Activated CD4-positive, alpha-beta T cell treated with anti-CD3 and anti-CD28 coated beads for 36 hours (primary cell): Measurements from ENCODE around the gene REC8. TPM values are rescaled to one million over a fixed set of nuclear protein-coding genes. Genes with fewer than 3 reads are reported as not detected.

Experiments
- ATAC-seq: fragments of 200-7000 bp; cut with Tn5 transposase; one replicate; pipeline ENCODE4 v1.10.0; 2021; ENCODE audit warnings: mild to moderate bottlenecking, moderate library complexity
- CTCF ChIA-PET: fragments of 350-600 bp; sonication (Branson Sonifier 250); formaldehyde crosslinking; loops from one replicate; lab custom pipeline; 2021; ENCODE audit warnings: antibody characterized with exemption; lab: Charles Lee
- POLR2A ChIA-PET: fragments of 350-600 bp; sonication (Branson Sonifier 250); formaldehyde crosslinking; loops from one replicate; lab custom pipeline; 2021; ENCODE audit warnings: antibody characterized with exemption, inconsistent platforms; lab: Charles Lee
- DNase-seq: peaks from one replicate; pipeline ENCODE4 v3.0.0-alpha.2; 2020
- H3K27ac Mint-ChIP-seq: one replicate; pipeline ENCODE4 v1.8.0; 2021; ENCODE audit warnings: mixed read lengths
- H3K27me3 Mint-ChIP-seq: one replicate; pipeline ENCODE4 v1.8.0; 2021; ENCODE audit warnings: mixed read lengths
- H3K36me3 Mint-ChIP-seq: one replicate; pipeline ENCODE4 v1.8.0; 2021; ENCODE audit warnings: low read depth, mixed read lengths
- H3K4me1 Mint-ChIP-seq: one replicate; pipeline ENCODE4 v1.8.0; 2021; ENCODE audit warnings: mixed read lengths
- H3K4me3 Mint-ChIP-seq: one replicate; pipeline ENCODE4 v1.8.0; 2021; ENCODE audit warnings: mild to moderate bottlenecking, moderate library complexity, mixed read lengths
- H3K9me3 Mint-ChIP-seq: one replicate; pipeline ENCODE4 v1.8.0; 2021; ENCODE audit warnings: low read depth, mixed read lengths
- intact Hi-C, 2 experiments: fragments of 100-400 bp; cut with DNase I in 1 of 2; cut with micrococcal nuclease in 1 of 2; formaldehyde crosslinking; loops; one replicate each; pipeline versions ENCODE4 v1.14.2 to v1.15.1; 2022 to 2024; cut with DNase I, micrococcal nuclease
- total RNA-seq, 2 experiments: library from RNA; stranded (reverse); gene quantifications; one replicate each; pipeline ENCODE4 v1.2.3, GENCODE V29; 2021

REC8 gene
- total RNA-seq, 2 experiments from 2014 or later: 25.6 to 27.7 TPM

DNA sequence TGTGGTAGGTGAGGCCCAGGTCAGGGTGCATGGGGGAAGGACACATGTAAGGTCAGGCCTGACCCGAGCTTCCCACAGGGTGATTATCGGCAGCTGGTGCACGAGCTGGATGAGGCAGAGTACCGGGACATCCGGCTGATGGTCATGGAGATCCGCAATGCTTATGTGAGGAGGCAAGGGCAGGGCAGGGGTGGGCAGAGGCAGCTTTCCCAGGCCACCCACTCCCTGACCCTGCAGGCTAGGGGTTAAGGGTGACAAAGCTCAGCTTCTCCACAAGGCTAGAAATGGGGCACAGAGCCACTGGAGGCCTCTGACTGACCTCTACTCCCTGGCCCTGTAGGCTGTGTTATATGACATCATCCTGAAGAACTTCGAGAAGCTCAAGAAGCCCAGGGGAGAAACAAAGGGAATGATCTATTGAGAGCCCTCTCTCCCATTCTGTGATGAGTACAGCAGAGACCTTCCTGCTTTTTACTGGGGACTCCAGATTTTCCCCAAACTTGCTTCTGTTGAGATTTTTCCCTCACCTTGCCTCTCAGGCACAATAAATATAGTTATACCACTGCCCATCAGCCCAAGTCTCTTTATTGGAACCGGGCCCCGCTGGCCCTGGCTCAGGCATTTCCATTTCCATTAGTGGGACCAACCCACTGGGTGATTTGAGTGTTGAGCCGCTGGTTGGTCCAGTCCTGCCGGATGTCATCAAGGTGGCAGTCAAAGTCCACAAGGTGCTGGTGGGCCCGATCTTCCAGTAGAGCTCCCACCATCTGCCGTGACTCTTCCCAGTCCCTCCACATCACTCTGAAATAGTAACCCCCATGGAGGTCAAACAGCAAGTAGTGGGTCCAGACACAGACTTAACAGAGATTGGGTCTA lies 33.2 kb upstream of the REC8 start:
- peaks cover 62% of the 10 kb centered on the region for H3K36me3 Mint-ChIP-seq
- ChIA-PET CTCF (interaction anchor here (0.7 to 2.5 kb wide), 5 partner anchors 8 to 36 kb away, joined by 3 to 14 read pairs (median 5); partner anchors contain the start of genes IRF9, PSME2 and RNF31), POLR2A (interaction anchor here (0.7 to 1.1 kb wide), 2 partner anchors 8 to 46 kb away, joined by 3 read pairs; partner anchors contain the start of gene RNF31)
- H3K4me1 Mint-ChIP-seq: peaks cover 52% of the 10 kb centered on the region
- no peaks in the 10 kb centered on the region for H3K9me3 Mint-ChIP-seq
- peak overlapping the region; percentile 78 for H3K27ac Mint-ChIP-seq
- no peaks in the 10 kb centered on the region for H3K27me3 Mint-ChIP-seq
- intact Hi-C loops: loop anchor here in 1 of 2 experiments (5.0 kb wide), 1 partner anchor 294 kb away; no protein-coding TSS in a partner anchor
- ATAC-seq (no peak), DNase-seq (no peak)
- H3K4me3 Mint-ChIP-seq: peak overlapping the region; percentile 88

DNA sequence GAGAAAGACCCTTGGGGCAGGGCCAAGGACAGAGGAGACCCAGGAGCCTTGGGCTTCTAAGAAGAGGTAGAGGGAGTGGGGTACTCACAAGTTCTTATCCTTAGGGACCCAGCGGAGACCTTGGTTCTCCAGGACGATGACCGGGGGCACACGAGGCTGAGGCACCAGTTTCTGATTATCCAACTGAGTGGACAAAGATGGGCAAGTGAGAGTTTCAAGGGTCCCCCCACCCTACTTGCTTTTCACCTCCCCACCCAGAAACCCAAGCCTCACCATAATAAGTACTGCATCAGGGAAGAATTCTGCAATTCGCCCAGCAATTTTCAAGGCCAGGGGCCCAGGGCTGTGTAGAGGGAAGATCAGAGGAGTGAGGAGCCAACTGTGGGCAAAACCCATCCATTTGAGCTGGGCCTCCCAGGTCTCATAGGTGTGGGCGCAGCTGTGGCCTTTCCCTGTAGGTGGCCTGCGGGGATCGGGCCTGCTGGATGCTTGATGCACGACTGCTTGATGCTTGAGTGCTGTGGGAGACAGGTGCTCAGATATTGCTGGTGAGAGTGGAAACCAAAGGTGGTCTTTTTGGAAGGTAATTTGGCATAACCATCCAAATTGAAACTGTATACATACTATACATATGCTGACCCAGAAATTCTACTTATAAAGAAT lies 32.5 kb upstream of the REC8 start:
- peak overlapping the region; percentile 78 for H3K27ac Mint-ChIP-seq
- peak overlapping the region; percentile 88 for H3K4me3 Mint-ChIP-seq
- intact Hi-C loops: loop anchor here in 1 of 2 experiments (5.0 kb wide), 1 partner anchor 293 kb away; no protein-coding TSS in a partner anchor
- ATAC-seq (no peak), DNase-seq (peak; percentile 61)
- H3K4me1 Mint-ChIP-seq: peaks cover 59% of the 10 kb centered on the region
- H3K9me3 Mint-ChIP-seq: no peaks in the 10 kb centered on the region
- peaks cover 67% of the 10 kb centered on the region for H3K36me3 Mint-ChIP-seq
- ChIA-PET POLR2A (interaction anchor here (1.1 kb wide), 2 partner anchors 8 to 25 kb away, joined by 3 to 4 read pairs; partner anchors contain the start of genes DCAF11, NRL and RNF31), CTCF (interaction anchor here (0.7 to 2.5 kb wide), 3 partner anchors 31 to 36 kb away, joined by 3 to 9 read pairs (median 4); no protein-coding TSS in a partner anchor)
- H3K27me3 Mint-ChIP-seq: no peaks in the 10 kb centered on the region

DNA sequence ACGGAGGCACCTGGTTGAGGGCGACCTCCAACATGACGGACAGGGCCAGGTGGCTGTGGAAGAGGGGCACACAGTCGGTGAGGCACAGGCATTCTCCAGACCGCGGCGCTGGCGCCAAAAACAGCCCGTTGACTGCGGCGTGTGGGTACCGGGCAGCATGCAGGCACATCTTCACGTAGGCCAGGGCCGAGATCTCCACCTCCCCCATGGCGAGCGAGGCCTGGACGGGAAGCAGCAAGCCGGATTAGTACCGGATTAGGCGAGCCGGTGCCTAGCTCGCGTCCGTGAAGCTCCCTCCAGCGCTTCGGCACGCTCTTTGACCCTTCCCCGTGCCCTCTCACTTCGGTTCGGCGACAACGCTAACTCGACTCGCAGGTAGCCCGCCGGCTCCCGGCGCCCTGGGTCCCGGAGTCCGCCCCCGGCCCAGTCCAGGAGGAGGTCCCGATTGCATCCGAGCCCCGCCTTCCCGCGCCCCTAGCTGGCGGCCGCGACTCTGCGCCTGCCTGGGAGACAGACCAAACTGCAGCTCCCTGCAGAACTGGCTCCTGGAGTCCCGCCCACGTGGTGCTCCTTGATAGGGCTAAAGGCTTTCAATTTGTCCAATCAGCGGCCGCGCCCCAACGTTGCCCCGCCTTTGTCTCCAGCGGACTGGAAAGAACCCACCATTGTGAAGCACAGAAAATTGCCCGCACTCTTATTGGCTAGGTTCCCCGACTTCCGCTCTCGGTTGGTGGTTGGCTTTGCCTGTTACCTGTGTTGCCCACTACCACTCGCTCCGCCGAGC lies 30.6 kb upstream of the REC8 start, which contains the start of gene EMC9:
Gene EMC9, minus strand, starts transcription at position 495 of the 784 bp plus-strand sequence. Its CDS starts 287 bp downstream, at position 208.
- Mint-ChIP-seq H3K9me3 (no peaks in the 10 kb centered on the region), H3K4me1 (peaks cover 66% of the 10 kb centered on the region), H3K4me3 (peak within 1 kb of the TSS; percentile 88), H3K27me3 (no peaks in the 10 kb centered on the region), H3K27ac (peak within 1 kb of the TSS; percentile 97), H3K36me3 (peaks cover 84% of the 10 kb centered on the region)
- POLR2A ChIA-PET: interaction anchor here (0.6 to 1.9 kb wide), 14 partner anchors 10 to 289 kb away, joined by 3 to 19 read pairs (median 5); partner anchors contain the start of genes CHMP4A, DCAF11, IRF9 and KHNYN
- CTCF ChIA-PET: interaction anchor here (0.5 to 1.6 kb wide), 9 partner anchors 20 to 167 kb away, joined by 3 to 15 read pairs (median 3); partner anchors contain the start of genes CIDEB, DCAF11, IRF9 and NRL
- peak; percentile 87 for ATAC-seq
- DNase-seq: peak; percentile 100
- intact Hi-C loops: loop anchor here (1.0 to 10.0 kb wide), 13 partner anchors 20 to 1106 kb away; partner anchors contain the start of genes DCAF11 (in 2 of the 2), GMPR2 (in 2 of the 2), IRF9 (in 2 of the 2) and NEDD8 (in 2 of the 2)

DNA sequence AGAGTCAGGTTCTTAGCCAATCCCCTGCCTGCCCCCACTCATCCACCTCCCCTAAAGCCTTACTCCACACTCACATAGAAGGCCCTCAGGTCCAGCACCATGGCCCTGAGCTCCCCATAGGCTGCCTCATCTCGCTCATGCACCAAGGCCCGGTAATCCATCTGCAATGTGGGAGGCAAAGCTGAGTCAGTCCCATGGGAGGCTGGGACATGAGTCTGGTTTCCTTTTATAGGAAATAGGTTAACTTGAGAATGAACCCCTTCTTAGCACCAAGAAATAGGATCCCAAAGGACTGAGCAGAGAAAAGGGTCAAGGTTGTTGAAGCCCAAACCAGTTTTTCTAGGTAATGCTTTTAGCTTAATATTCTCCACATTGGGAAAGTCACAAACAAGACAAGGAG lies 28.4 kb upstream of the REC8 start:
- POLR2A ChIA-PET: interaction anchor here (1.3 kb wide), 2 partner anchors 17 to 29 kb away, joined by 3 read pairs; partner anchors contain the start of gene IRF9
- no peaks in the 10 kb centered on the region for H3K9me3 Mint-ChIP-seq
- no peak overlapping the region for H3K4me3 Mint-ChIP-seq
- CTCF ChIA-PET: interaction anchor here (0.7 to 2.6 kb wide), 4 partner anchors 17 to 164 kb away, joined by 3 to 16 read pairs (median 4); partner anchors contain the start of genes CIDEB, DCAF11, IRF9 and NRL
- peaks cover 57% of the 10 kb centered on the region for H3K4me1 Mint-ChIP-seq
- no peak for DNase-seq
- ATAC-seq: no peak
- H3K27ac Mint-ChIP-seq: peak overlapping the region; percentile 19
- H3K36me3 Mint-ChIP-seq: peaks cover 74% of the 10 kb centered on the region
- H3K27me3 Mint-ChIP-seq: no peaks in the 10 kb centered on the region
- intact Hi-C loops: loop anchor here in 1 of 2 experiments (10.0 kb wide), 3 partner anchors 679 to 1109 kb away; partner anchors contain the start of genes ACIN1, C14orf119, NGDN and PSMB5

DNA sequence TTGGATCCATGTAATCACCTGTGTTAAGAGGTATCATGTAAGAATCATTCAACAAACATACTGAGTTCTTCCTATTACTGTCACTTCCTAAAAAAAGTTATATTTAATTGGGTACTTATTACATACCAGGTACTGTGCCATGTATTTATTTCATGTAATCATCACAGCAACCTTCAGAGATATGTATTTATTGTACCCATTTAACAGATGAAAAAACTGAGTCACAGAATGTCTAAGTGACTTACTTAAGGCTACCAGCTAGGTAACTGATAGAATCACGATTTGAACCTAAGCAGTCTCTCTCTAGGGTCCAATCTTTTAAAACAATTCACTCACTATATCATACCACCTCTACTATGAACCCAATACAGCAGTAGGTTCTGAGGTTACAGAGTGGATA lies 27.4 kb upstream of the REC8 start:
- peak overlapping the region; percentile 97 for H3K27ac Mint-ChIP-seq
- intact Hi-C loops: loop anchor here in 1 of 2 experiments (10.0 kb wide), 3 partner anchors 680 to 1110 kb away; partner anchors contain the start of genes ACIN1, C14orf119, NGDN and PSMB5
- DNase-seq (no peak), ATAC-seq (no peak)
- peaks cover 57% of the 10 kb centered on the region for H3K4me1 Mint-ChIP-seq
- peak overlapping the region; percentile 94 for H3K4me3 Mint-ChIP-seq
- ChIA-PET POLR2A (interaction anchor here (1.3 to 4.1 kb wide), 3 partner anchors 16 to 30 kb away, joined by 3 to 36 read pairs (median 3); partner anchors contain the start of gene IRF9), CTCF (interaction anchor here (0.8 to 2.6 kb wide), 2 partner anchors 17 to 30 kb away, joined by 3 to 16 read pairs; partner anchors contain the start of gene IRF9)
- peaks cover 72% of the 10 kb centered on the region for H3K36me3 Mint-ChIP-seq
- H3K9me3 Mint-ChIP-seq: no peaks in the 10 kb centered on the region
- H3K27me3 Mint-ChIP-seq: no peaks in the 10 kb centered on the region

DNA sequence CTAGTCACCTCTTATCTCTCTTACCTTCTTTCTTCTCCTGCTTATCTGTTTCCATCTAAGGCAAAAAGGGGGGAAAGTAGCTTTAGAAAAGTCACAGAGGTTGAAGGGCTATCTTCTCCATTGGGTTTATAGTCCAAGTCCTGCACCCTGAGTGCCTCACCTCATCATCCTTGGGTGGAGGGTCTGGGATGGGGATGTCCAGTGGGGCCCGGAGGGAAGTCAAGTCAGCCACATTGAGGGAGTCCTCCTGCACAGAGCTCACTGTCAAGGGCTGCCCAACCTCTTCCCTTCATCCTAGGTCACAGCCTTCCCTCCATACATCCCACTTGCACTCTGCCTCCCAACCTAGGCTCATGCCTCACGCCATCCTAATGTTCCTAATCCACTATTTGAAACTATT lies 26.7 kb upstream of the REC8 start:
- ChIA-PET CTCF (interaction anchor here (0.7 to 3.6 kb wide), 7 partner anchors 10 to 131 kb away, joined by 3 to 43 read pairs (median 11); partner anchors contain the start of genes DCAF11, IRF9, NRL and PSME1), POLR2A (interaction anchor here (2.5 to 4.1 kb wide), 2 partner anchors 9 to 16 kb away, joined by 24 to 36 read pairs; partner anchors contain the start of genes IRF9 and PSME1)
- H3K4me3 Mint-ChIP-seq: peak overlapping the region; percentile 94
- peaks cover 56% of the 10 kb centered on the region for H3K4me1 Mint-ChIP-seq
- peaks cover 69% of the 10 kb centered on the region for H3K36me3 Mint-ChIP-seq
- H3K9me3 Mint-ChIP-seq: no peaks in the 10 kb centered on the region
- H3K27ac Mint-ChIP-seq: peak overlapping the region; percentile 97
- ATAC-seq: no peak
- intact Hi-C loops: loop anchor here (5.0 to 10.0 kb wide), 4 partner anchors 152 to 1110 kb away; partner anchors contain the start of genes ACIN1 (in 1 of the 2), C14orf119 (in 1 of the 2), DHRS1 (in 1 of the 2) and NGDN (in 1 of the 2)
- H3K27me3 Mint-ChIP-seq: no peaks in the 10 kb centered on the region
- no peak for DNase-seq

DNA sequence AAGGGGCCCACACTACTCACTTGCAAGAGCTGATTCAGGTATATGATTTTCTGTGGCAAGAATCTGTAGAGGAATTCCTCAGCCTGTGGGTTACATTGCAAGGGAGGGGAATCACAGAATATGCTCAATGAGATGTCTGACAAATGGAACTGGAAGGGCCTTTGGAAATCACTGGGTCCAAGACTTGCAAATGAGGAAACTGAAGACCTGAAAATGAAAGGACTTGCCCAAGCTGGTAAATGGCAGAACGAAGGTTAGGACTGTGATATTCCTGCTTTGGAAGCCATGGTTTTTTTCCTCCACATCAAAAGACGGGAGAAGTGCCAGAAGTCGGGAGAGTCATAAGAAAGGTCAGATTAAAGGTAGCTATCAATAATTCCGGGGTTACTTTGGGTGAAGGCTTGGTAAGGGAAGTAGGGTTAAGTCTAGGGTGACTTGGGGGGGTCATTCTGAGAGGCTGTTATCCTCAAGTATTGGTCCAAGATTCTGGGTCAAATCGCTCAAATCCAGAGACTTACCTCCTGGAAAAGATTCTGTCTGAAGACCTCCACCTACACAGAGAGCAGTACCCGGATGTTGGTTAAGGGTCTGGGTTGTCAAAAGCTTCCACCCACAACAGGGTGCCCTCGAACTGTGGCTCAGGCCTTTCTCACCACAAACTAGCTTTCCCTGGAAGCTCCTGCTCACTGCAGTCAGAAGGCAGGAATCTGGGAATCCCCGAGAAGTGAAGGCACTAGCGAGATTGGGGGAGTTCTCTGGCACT lies 26.0 kb upstream of the REC8 start:
- peaks cover 69% of the 10 kb centered on the region for H3K36me3 Mint-ChIP-seq
- DNase-seq (no peak), ATAC-seq (no peak)
- peaks cover 61% of the 10 kb centered on the region for H3K4me1 Mint-ChIP-seq
- POLR2A ChIA-PET: interaction anchor here (1.0 to 4.1 kb wide), 7 partner anchors 9 to 825 kb away, joined by 3 to 36 read pairs (median 6); partner anchors contain the start of genes DCAF11, IRF9, NRL and PABPN1
- no peaks in the 10 kb centered on the region for H3K27me3 Mint-ChIP-seq
- H3K27ac Mint-ChIP-seq: peak overlapping the region; percentile 97
- intact Hi-C loops: loop anchor here (1.0 to 10.0 kb wide), 11 partner anchors 10 to 1111 kb away; partner anchors contain the start of genes ACIN1 (in 1 of the 2), C14orf119 (in 1 of the 2), CHMP4A (in 1 of the 2) and DCAF11 (in 1 of the 2)
- H3K9me3 Mint-ChIP-seq: no peaks in the 10 kb centered on the region
- H3K4me3 Mint-ChIP-seq: peak overlapping the region; percentile 94
- CTCF ChIA-PET: interaction anchor here (0.6 to 3.6 kb wide), 13 partner anchors 8 to 1088 kb away, joined by 3 to 43 read pairs (median 3); partner anchors contain the start of genes DCAF11, IPO4, IRF9 and NRL

DNA sequence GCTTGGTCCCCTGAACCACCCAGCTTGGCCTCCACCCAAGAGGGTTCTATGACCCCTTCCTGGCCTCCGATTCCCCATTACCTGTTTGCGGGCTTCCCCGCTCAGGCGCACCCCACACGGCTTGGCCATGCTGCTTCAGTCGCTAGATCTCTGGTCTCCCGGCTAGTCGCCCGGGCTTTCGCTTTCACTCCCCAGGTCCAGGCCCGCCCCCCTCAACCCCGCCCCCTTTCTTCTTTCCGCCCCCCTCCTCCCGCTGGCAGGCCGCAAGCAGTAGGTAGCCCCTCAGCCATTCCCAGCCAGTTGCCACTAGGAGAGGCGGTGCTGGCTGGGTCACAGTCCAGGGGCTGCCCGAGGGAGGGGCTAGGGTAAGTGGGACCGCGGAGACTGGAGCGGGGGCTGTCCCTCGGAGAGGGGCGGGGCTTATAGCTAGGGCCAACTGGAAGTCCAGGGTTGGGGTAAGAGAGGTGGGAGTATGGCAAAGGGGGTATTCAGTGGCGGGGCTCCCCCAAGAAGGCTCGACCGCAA lies 25.4 kb upstream of the REC8 start, which contains the start of gene PSME2:
Gene PSME2, minus strand, starts transcription at position 158 of the 525 bp plus-strand sequence. Its CDS starts 29 bp downstream, at position 129.
- peak; percentile 95 for DNase-seq
- ChIA-PET POLR2A (interaction anchor here (0.5 to 4.1 kb wide), 12 partner anchors 8 to 857 kb away, joined by 3 to 36 read pairs (median 5); partner anchors contain the start of genes DCAF11, IRF9, NRL and PABPN1), CTCF (interaction anchor here (0.6 to 3.6 kb wide), 19 partner anchors 9 to 1089 kb away, joined by 3 to 43 read pairs (median 4); partner anchors contain the start of genes CIDEB, DCAF11, IPO4 and IRF9)
- peak within 1 kb of the TSS; percentile 97 for H3K27ac Mint-ChIP-seq
- intact Hi-C loops: loop anchor here (1.0 to 10.0 kb wide), 11 partner anchors 10 to 1112 kb away; partner anchors contain the start of genes ACIN1 (in 1 of the 2), C14orf119 (in 1 of the 2), CHMP4A (in 1 of the 2) and DCAF11 (in 1 of the 2)
- peaks cover 61% of the 10 kb centered on the region for H3K4me1 Mint-ChIP-seq
- H3K9me3 Mint-ChIP-seq: no peaks in the 10 kb centered on the region
- ATAC-seq: peak; percentile 74
- H3K4me3 Mint-ChIP-seq: peak within 1 kb of the TSS; percentile 94
- H3K36me3 Mint-ChIP-seq: peaks cover 74% of the 10 kb centered on the region
- no peaks in the 10 kb centered on the region for H3K27me3 Mint-ChIP-seq
